ENCODE data around the gene ZBTB5.
"Not testable (repeated sequence)": the region's sequence is repeated elsewhere in the genome, so short reads cannot be mapped to it uniquely, and the experiment has no call there.

ZBTB5 gene

GRCh38 chr9:37447111-37447510, 18.1 kb downstream of the ZBTB5 start:
- DNase-seq, result no peak

- no peak for DNase-seq
These were observed 18.8 kb downstream of the ZBTB5 start for GRCh38 chr9:37446401-37446800.

GRCh38 chr9:37445832-37446231, 19.4 kb downstream of the ZBTB5 start:
- DNase-seq, result no peak

GRCh38 chr9:37444890-37445289, 20.4 kb downstream of the ZBTB5 start:
- no peak for DNase-seq

GRCh38 chr9:37443566-37443965, 21.7 kb downstream of the ZBTB5 start:
- DNase-seq, result no peak

GRCh38 chr9:37442556-37442955, 22.7 kb downstream of the ZBTB5 start:
- no peak for DNase-seq

GRCh38 chr9:37441776-37442370, 23.4 kb downstream of the ZBTB5 start:
- DNase-seq, result no peak

- no peak for DNase-seq
These were observed 26.9 kb downstream of the ZBTB5 start for GRCh38 chr9:37438359-37438758.

- no peak for DNase-seq
These were observed 27.6 kb downstream of the ZBTB5 start for GRCh38 chr9:37437621-37438020.

- no peak for DNase-seq
These were observed 28.2 kb downstream of the ZBTB5 start for GRCh38 chr9:37437010-37437409.

- DNase-seq, result no peak
These were observed 28.7 kb downstream of the ZBTB5 start for GRCh38 chr9:37436540-37436939.

- no peak for DNase-seq
These were observed 31.3 kb downstream of the ZBTB5 start for GRCh38 chr9:37433867-37434371.

GRCh38 chr9:37432020-37432419, 33.2 kb downstream of the ZBTB5 start:
- DNase-seq, result no peak

- DNase-seq, result peak; percentile 24
These were observed 34.2 kb downstream of the ZBTB5 start for GRCh38 chr9:37430841-37431597.

- DNase-seq, result no peak
These were observed 35.6 kb downstream of the ZBTB5 start for GRCh38 chr9:37429441-37430285.

- no peak for DNase-seq
These were observed 36.9 kb downstream of the ZBTB5 start for GRCh38 chr9:37428345-37428744.

- DNase-seq, result no peak
These were observed 38.4 kb downstream of the ZBTB5 start for GRCh38 chr9:37426846-37427245.

GRCh38 chr9:37426431-37426830, 38.8 kb downstream of the ZBTB5 start:
- not testable (repeated sequence) for DNase-seq

GRCh38 chr9:37425298-37425752, 39.9 kb downstream of the ZBTB5 start:
- DNase-seq, result no peak

GRCh38 chr9:37424686-37425297, 40.5 kb downstream of the ZBTB5 start:
- DNase-seq, result no peak

- DNase-seq, result no peak
These were observed 41.0 kb downstream of the ZBTB5 start for GRCh38 chr9:37424204-37424685.

GRCh38 chr9:37423508-37423907, 41.7 kb downstream of the ZBTB5 start:
- DNase-seq, result no peak
